Left cardiac atrium (tissue), 4 donors: ENCODE results near the gene FADS3. TPM values are rescaled to one million over a fixed set of nuclear protein-coding genes. Genes with fewer than 3 reads are reported as not detected.

Experiments
- ATAC-seq, 2 donors: fragments of 200-7000 bp; cut with Tn5 transposase; one replicate each; pipeline ENCODE4 v1.9.1; 2020; ENCODE audit warnings: mild to moderate bottlenecking in 2 of 2, moderate library complexity in 2 of 2
- DNase-seq: peaks from one replicate; pipeline ENCODE4 v3.0.0-alpha.2; 2020
- intact Hi-C, 2 donors: fragments of 100-400 bp; cut with DNase I; formaldehyde crosslinking; loops; one replicate each; pipeline versions ENCODE4 v1.14.1 to v1.15.1; 2022 to 2023
- microRNA-seq, 2 donors: library from miRNA; unstranded; fragments of <30 nt; microRNA quantifications; one replicate each; pipeline ENCODE4 v1.2.0, GENCODE V29; 2020
- total RNA-seq, 2 donors: library from RNA; stranded (reverse); fragmentation: NEBNext Ultra II Directional; extraction: Animal tissue kit (Norgen Biotek cat#: 25700); gene quantifications; one replicate each; pipeline ENCODE4 v1.2.1, GENCODE V29; 2021
- donor health status: DM: no; HTN: yes; CAD: no.
- donor health status: DM: no; HTN: yes; CAD: no; lungs with severe emphysema.
- donor health status: DM: yes; HTN: yes; CAD: no.
- donor health status: Dilated cardiomyopathy.

The FADS3 gene
- total RNA-seq, 2 donors from 2014 or later: 70.5 to 90.6 TPM

- intact Hi-C loops: no loop called here
- no peak for ATAC-seq
- DNase-seq: no peak
Observed at GRCh38 chr11:61832207-61832606, 59.1 kb downstream of the FADS3 start.

GRCh38 chr11:61830237-61831105, 60.9 kb downstream of the FADS3 start:
- DNase-seq (no peak), ATAC-seq (no peak)
- intact Hi-C loops: no loop called here

GRCh38 chr11:61829806-61830205, 61.5 kb downstream of the FADS3 start:
- intact Hi-C loops: no loop called here
- no peak for ATAC-seq
- DNase-seq: no peak

- DNase-seq (no peak), ATAC-seq (peak; percentile 25 to 45)
- intact Hi-C loops: no loop called here
Observed at GRCh38 chr11:61828629-61829407, 62.5 kb downstream of the FADS3 start.

GRCh38 chr11:61828379-61828628, 63.0 kb downstream of the FADS3 start:
- intact Hi-C loops: no loop called here
- ATAC-seq: no peak
- DNase-seq: no peak

- intact Hi-C loops: no loop called here
- peak; percentile 92 for DNase-seq
- peak; percentile 89 to 91 for ATAC-seq
Observed at GRCh38 chr11:61827571-61828378, 63.6 kb downstream of the FADS3 start, which contains the start of gene FADS2. Gene FADS2 (plus strand): TSS chr11:61828300. CDS start chr11:61828391, 91 bp downstream.

- no peak for DNase-seq
- ATAC-seq: peak in 1 of 2 donors; percentile 17
- intact Hi-C loops: no loop called here
Observed at GRCh38 chr11:61826930-61827570, 64.3 kb downstream of the FADS3 start.

Small RNAs within 50 kb of the gene (microRNA-seq; reads per million reads assigned to microRNA genes)
- 2.0 to 2.2 reads per million in 2 donors for gene MIR6746

Other genes with a start within 250 kb of the FADS3 start
- gene DAGLA, start 211.2 kb downstream of the FADS3 start, total RNA-seq: 1 to 10 TPM; 4.1 to 5.0 TPM
- gene MYRF, start 138.9 kb downstream of the FADS3 start, total RNA-seq: 1 to 10 TPM; 4.0 to 5.0 TPM
- gene TMEM258, start 98.9 kb downstream of the FADS3 start, total RNA-seq: 100 to 1,000 TPM; 112 to 114 TPM
- 10 to 100 TPM in 1 of 2 donors, 1 to 10 TPM in 1; 9.4 to 11.4 TPM for gene FEN1, start 98.6 kb downstream of the FADS3 start, total RNA-seq
- gene FADS1, start 74.5 kb downstream of the FADS3 start, total RNA-seq: 10 to 100 TPM; 44.9 to 54.1 TPM
- gene FADS2, start 63.2 kb downstream of the FADS3 start, total RNA-seq: 10 to 100 TPM; 26.3 to 67.5 TPM
- gene RAB3IL1, start 26.0 kb upstream of the FADS3 start, total RNA-seq: 10 to 100 TPM; 17.3 to 21.8 TPM
- gene BEST1, start 58.8 kb upstream of the FADS3 start, total RNA-seq: 1 to 10 TPM; 3.4 to 3.9 TPM
- 1,000 to 10,000 TPM; 2,726 to 3,432 TPM for gene FTH1, start 76.1 kb upstream of the FADS3 start, total RNA-seq
- gene INCENP, start 232.5 kb upstream of the FADS3 start, total RNA-seq: 10 to 100 TPM; 15.4 to 16.7 TPM